Activated CD4-positive, alpha-beta T cell treated with anti-CD3 and anti-CD28 coated beads for 4 hours (primary cell): ENCODE data around the gene MAN1A1.

Experiments used
- DNase-seq, 2 donors: peaks; one replicate each; pipeline ENCODE4 v3.0.0-alpha.2; 2020

MAN1A1 gene

GRCh38 chr6:119345114-119345513, 4.4 kb downstream of the MAN1A1 start:
- DNase-seq = no peak

- DNase-seq = no peak
These were observed 5.3 kb downstream of the MAN1A1 start for GRCh38 chr6:119344306-119344705.

- no peak for DNase-seq
These were observed 5.9 kb downstream of the MAN1A1 start for GRCh38 chr6:119343573-119344146.

GRCh38 chr6:119343167-119343566, 6.4 kb downstream of the MAN1A1 start:
- DNase-seq = no peak

- DNase-seq = no peak
These were observed 7.1 kb downstream of the MAN1A1 start for GRCh38 chr6:119342430-119342829.

GRCh38 chr6:119340796-119341487, 8.6 kb downstream of the MAN1A1 start:
- DNase-seq = no peak

GRCh38 chr6:119339941-119340456, 9.6 kb downstream of the MAN1A1 start:
- no peak for DNase-seq

- DNase-seq = no peak
These were observed 11.8 kb downstream of the MAN1A1 start for GRCh38 chr6:119337762-119338161.

GRCh38 chr6:119337252-119337651, 12.3 kb downstream of the MAN1A1 start:
- no peak for DNase-seq

GRCh38 chr6:119334535-119335264, 14.9 kb downstream of the MAN1A1 start:
- no peak for DNase-seq

GRCh38 chr6:119333707-119334295, 15.8 kb downstream of the MAN1A1 start:
- DNase-seq = no peak

GRCh38 chr6:119333063-119333609, 16.4 kb downstream of the MAN1A1 start:
- DNase-seq = no peak

- DNase-seq = no peak
These were observed 17.8 kb downstream of the MAN1A1 start for GRCh38 chr6:119331663-119332286.

- no peak for DNase-seq
These were observed 18.9 kb downstream of the MAN1A1 start for GRCh38 chr6:119330520-119331113.

GRCh38 chr6:119329794-119330180, 19.8 kb downstream of the MAN1A1 start:
- DNase-seq = no peak

GRCh38 chr6:119328892-119329793, 20.4 kb downstream of the MAN1A1 start:
- DNase-seq = no peak

- DNase-seq = no peak
These were observed 21.3 kb downstream of the MAN1A1 start for GRCh38 chr6:119328254-119328653.

- DNase-seq = no peak
These were observed 21.8 kb downstream of the MAN1A1 start for GRCh38 chr6:119327810-119328209.

- DNase-seq = no peak
These were observed 23.1 kb downstream of the MAN1A1 start for GRCh38 chr6:119326291-119327005.

GRCh38 chr6:119325559-119326265, 23.8 kb downstream of the MAN1A1 start:
- no peak for DNase-seq
